Esophagus squamous epithelium (tissue), 4 donors: ENCODE measurements around the gene IKZF4.

ENCODE experiments used
- POLR2A ChIP-seq, 4 donors: fragments of 450-650 bp; IDR thresholded peaks; one replicate each; pipeline ENCODE4 v1.6.1; 2017; ENCODE audit warnings: antibody characterized with exemption in 4 of 4, mild to moderate bottlenecking in 4 of 4, moderate library complexity in 3 of 4
- TF ChIP-seq, protein P1 (sequence below), 6 experiments: fragments of 450-650 bp in 4 of 6; fragments of 200-600 bp in 2 of 6; sonication (generic) in 2 of 6; IDR thresholded peaks; one replicate each; pipeline ENCODE4 v1.5.1; 2016 to 2019; ENCODE audit warnings: antibody characterized with exemption in 6 of 6, mild to moderate bottlenecking in 4 of 6, moderate library complexity in 4 of 6

DNA sequence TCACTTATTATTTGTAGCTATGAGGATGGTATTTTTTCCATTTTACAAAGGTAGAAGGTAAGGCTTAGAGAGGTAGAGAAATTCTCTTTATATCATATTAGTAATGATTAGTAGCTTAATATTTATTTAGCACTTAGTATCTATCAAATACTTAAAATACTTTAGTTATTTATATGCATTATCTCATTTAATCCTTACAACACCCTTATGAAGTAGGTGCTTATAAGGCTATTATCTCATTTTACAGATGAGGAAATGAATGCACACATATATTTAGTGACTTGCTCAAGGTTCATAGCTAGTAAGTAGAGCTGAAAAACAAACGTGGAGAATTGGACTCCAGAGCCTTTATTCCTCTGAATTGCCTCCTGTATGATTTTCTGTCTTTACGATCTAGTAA, 36.0 kb upstream of the IKZF4 start:
- TF ChIP-seq, protein P1, sequence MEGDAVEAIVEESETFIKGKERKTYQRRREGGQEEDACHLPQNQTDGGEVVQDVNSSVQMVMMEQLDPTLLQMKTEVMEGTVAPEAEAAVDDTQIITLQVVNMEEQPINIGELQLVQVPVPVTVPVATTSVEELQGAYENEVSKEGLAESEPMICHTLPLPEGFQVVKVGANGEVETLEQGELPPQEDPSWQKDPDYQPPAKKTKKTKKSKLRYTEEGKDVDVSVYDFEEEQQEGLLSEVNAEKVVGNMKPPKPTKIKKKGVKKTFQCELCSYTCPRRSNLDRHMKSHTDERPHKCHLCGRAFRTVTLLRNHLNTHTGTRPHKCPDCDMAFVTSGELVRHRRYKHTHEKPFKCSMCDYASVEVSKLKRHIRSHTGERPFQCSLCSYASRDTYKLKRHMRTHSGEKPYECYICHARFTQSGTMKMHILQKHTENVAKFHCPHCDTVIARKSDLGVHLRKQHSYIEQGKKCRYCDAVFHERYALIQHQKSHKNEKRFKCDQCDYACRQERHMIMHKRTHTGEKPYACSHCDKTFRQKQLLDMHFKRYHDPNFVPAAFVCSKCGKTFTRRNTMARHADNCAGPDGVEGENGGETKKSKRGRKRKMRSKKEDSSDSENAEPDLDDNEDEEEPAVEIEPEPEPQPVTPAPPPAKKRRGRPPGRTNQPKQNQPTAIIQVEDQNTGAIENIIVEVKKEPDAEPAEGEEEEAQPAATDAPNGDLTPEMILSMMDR (IDR thresholded peaks at IDR 0.05): no peak
- no peak for TF ChIP-seq POLR2A (IDR thresholded peaks at IDR 0.05)
